BLaER1 treated with 17β-estradiol and CSF1 and Interleukin-3, amounts not matched to agents 10 nM and 100 nM (cell line): Measurements from ENCODE around the gene IQCF6.
"Not testable (repeated sequence)": the region's sequence is repeated elsewhere in the genome, so short reads cannot be mapped to it uniquely, and the experiment has no call there.

Experiments
- H3K27ac ChIP-seq, 11 experiments: shearing (Covaris generic); formaldehyde crosslinking; 2 replicates each; pipeline ENCODE4 v1.8.1; 2022
- H3K27me3 ChIP-seq, 11 experiments: shearing (Covaris generic); formaldehyde crosslinking; 2 replicates each; pipeline ENCODE4 v1.8.1; 2022
- H3K36me3 ChIP-seq, 11 experiments: shearing (Covaris generic); formaldehyde crosslinking; 2 replicates each; pipeline ENCODE4 v1.8.1; 2022
- H3K4me1 ChIP-seq, 10 experiments: shearing (Covaris generic); formaldehyde crosslinking; 2 replicates each; pipeline ENCODE4 v1.8.1; 2022
- H3K4me2 ChIP-seq, 11 experiments: shearing (Covaris generic); formaldehyde crosslinking; 2 replicates each; pipeline ENCODE4 v1.8.1; 2022
- H3K4me3 ChIP-seq, 10 experiments: shearing (Covaris generic); formaldehyde crosslinking; 2 replicates each; pipeline ENCODE4 v1.8.1; 2022
- H3K9ac ChIP-seq, 11 experiments: shearing (Covaris generic); formaldehyde crosslinking; 2 replicates each; pipeline ENCODE4 v1.8.1; 2022
- H3K9me3 ChIP-seq, 11 experiments: shearing (Covaris generic); formaldehyde crosslinking; replicated peaks in 1 of 11; 2 replicates each; pipeline ENCODE4 v1.8.1; 2022
- H4K20me1 ChIP-seq, 11 experiments: shearing (Covaris generic); formaldehyde crosslinking; 2 replicates each; pipeline ENCODE4 v1.8.1; 2022
- Cebpa-rat ChIP-seq, 11 experiments: shearing (Covaris generic); IDR thresholded peaks; 2 replicates each; pipeline ENCODE4 v1.8.1; 2022

The IQCF6 gene

GRCh38 chr3:51747840-51748239, 31.2 kb downstream of the IQCF6 start:
- no peak for TF ChIP-seq Cebpa-rat (IDR thresholded peaks at IDR 0.05)
- H3K27me3 ChIP-seq, result no peaks in the 10 kb centered on the region
- H4K20me1 ChIP-seq, result no peaks in the 10 kb centered on the region
- no peak overlapping the region for H3K4me2 ChIP-seq
- H3K9ac ChIP-seq, result no peak overlapping the region
- H3K27ac ChIP-seq, result no peak overlapping the region
- H3K36me3 ChIP-seq, result no peaks in the 10 kb centered on the region
- H3K9me3 ChIP-seq, result peaks cover 30 to 42% (median 38%) of the 10 kb centered on the region in 11 experiments
- no peak overlapping the region for H3K4me3 ChIP-seq
- H3K4me1 ChIP-seq, result peaks cover 0 to 10% (median under 1%) of the 10 kb centered on the region in 10 experiments; a peak in 10 of 20 replicates

GRCh38 chr3:51742978-51743377, 36.1 kb downstream of the IQCF6 start:
- H3K4me3 ChIP-seq, result not testable (repeated sequence)

GRCh38 chr3:51742320-51742719, 36.7 kb downstream of the IQCF6 start:
- H3K9ac ChIP-seq, H3K36me3 ChIP-seq, H4K20me1 ChIP-seq, H3K4me3 ChIP-seq, H3K27me3 ChIP-seq, H3K27ac ChIP-seq: not testable (repeated sequence)
- Histone ChIP-seq H3K9me3 (peaks cover 18 to 38% (median 30%) of the 10 kb centered on the region in 11 experiments), H3K4me2 (peak overlapping the region in 3 of 11 experiments; percentile 29 to 63 (median 61); a peak in 5 of 22 replicates), H3K4me1 (peaks cover 0 to 46% (median 16%) of the 10 kb centered on the region in 10 experiments; a peak in 15 of 20 replicates)

More at GRCh38 chr3:51742978-51743377, 36.1 kb downstream of the IQCF6 start:
- H3K36me3 ChIP-seq, H3K27ac ChIP-seq, H3K9ac ChIP-seq, H3K27me3 ChIP-seq, H4K20me1 ChIP-seq: not testable (repeated sequence)
- Histone ChIP-seq H3K4me1 (peaks cover 0 to 44% (median 16%) of the 10 kb centered on the region in 10 experiments; a peak in 15 of 20 replicates), H3K4me2 (peak overlapping the region in 5 of 11 experiments; percentile 10 to 63 (median 48); a peak in 7 of 22 replicates), H3K9me3 (peaks cover 25 to 44% (median 37%) of the 10 kb centered on the region in 11 experiments)

GRCh38 chr3:51739110-51739509, 39.9 kb downstream of the IQCF6 start:
- Histone ChIP-seq H3K4me3 (no peak overlapping the region), H3K36me3 (no peaks in the 10 kb centered on the region), H3K4me1 (peaks cover 24 to 49% (median 31%) of the 10 kb centered on the region in 10 experiments), H3K4me2 (peak overlapping the region in 10 of 11 experiments; percentile 19 to 78 (median 48); a peak in 18 of 22 replicates), H3K27ac (peak overlapping the region in 6 of 11 experiments; percentile 16 to 67 (median 58); a peak in 10 of 22 replicates), H4K20me1 (no peaks in the 10 kb centered on the region), H3K9me3 (peaks cover 9 to 23% (median 18%) of the 10 kb centered on the region in 11 experiments; a peak in 18 of 22 replicates), H3K9ac (peak overlapping the region in 5 of 11 experiments; percentile 13 to 56 (median 37); a peak in 3 of 22 replicates), H3K27me3 (no peaks in the 10 kb centered on the region)
- TF ChIP-seq Cebpa-rat (IDR thresholded peaks at IDR 0.05), result no peak

GRCh38 chr3:51735950-51736349, 43.1 kb downstream of the IQCF6 start:
- Histone ChIP-seq H3K4me1 (peaks cover 21 to 38% (median 28%) of the 10 kb centered on the region in 10 experiments), H3K4me3 (no peak overlapping the region), H3K9me3 (peaks cover 0 to 4% (median 0%) of the 10 kb centered on the region in 11 experiments; a peak in 3 of 22 replicates), H3K9ac (no peak overlapping the region), H4K20me1 (no peaks in the 10 kb centered on the region), H3K36me3 (no peaks in the 10 kb centered on the region), H3K4me2 (peak overlapping the region in 6 of 11 experiments; percentile 17 to 56 (median 42); a peak in 8 of 22 replicates), H3K27ac (no peak overlapping the region), H3K27me3 (no peaks in the 10 kb centered on the region)
- no peak for TF ChIP-seq Cebpa-rat (IDR thresholded peaks at IDR 0.05)

GRCh38 chr3:51735039-51735438, 44.0 kb downstream of the IQCF6 start:
- peak overlapping the region in 10 of 11 experiments; percentile 4 to 60 (median 35); a peak in 15 of 22 replicates for H3K4me2 ChIP-seq
- no peaks in the 10 kb centered on the region for H3K36me3 ChIP-seq
- H3K4me1 ChIP-seq, result peaks cover 17 to 38% (median 26%) of the 10 kb centered on the region in 10 experiments
- no peak overlapping the region for H3K27ac ChIP-seq
- TF ChIP-seq Cebpa-rat (IDR thresholded peaks at IDR 0.05), result no peak
- H4K20me1 ChIP-seq, result no peaks in the 10 kb centered on the region
- H3K4me3 ChIP-seq, result no peak overlapping the region
- no peaks in the 10 kb centered on the region for H3K9me3 ChIP-seq
- H3K9ac ChIP-seq, result no peak overlapping the region
- H3K27me3 ChIP-seq, result no peaks in the 10 kb centered on the region

- Histone ChIP-seq H3K27ac (no peak overlapping the region), H3K9me3 (no peaks in the 10 kb centered on the region), H3K4me1 (peaks cover 12 to 34% (median 23%) of the 10 kb centered on the region in 10 experiments), H3K4me3 (no peak overlapping the region), H3K4me2 (peak overlapping the region in 10 of 11 experiments; percentile 4 to 60 (median 35); a peak in 17 of 22 replicates), H3K27me3 (no peaks in the 10 kb centered on the region), H4K20me1 (no peaks in the 10 kb centered on the region), H3K9ac (peak overlapping the region in 1 of 11 experiments; percentile 20; a peak in 1 of 22 replicates), H3K36me3 (no peaks in the 10 kb centered on the region)
- TF ChIP-seq Cebpa-rat (IDR thresholded peaks at IDR 0.05), result no peak
These were observed 44.5 kb downstream of the IQCF6 start for GRCh38 chr3:51734572-51734907.

GRCh38 chr3:51733859-51734571, 45.0 kb downstream of the IQCF6 start:
- TF ChIP-seq Cebpa-rat (IDR thresholded peaks at IDR 0.05), result no peak
- Histone ChIP-seq H3K4me2 (peak overlapping the region in 10 of 11 experiments; percentile 4 to 60 (median 35); a peak in 15 of 22 replicates), H3K4me1 (peaks cover 7 to 29% (median 20%) of the 10 kb centered on the region in 10 experiments), H3K9me3 (no peaks in the 10 kb centered on the region), H3K27ac (no peak overlapping the region), H3K27me3 (no peaks in the 10 kb centered on the region), H3K36me3 (no peaks in the 10 kb centered on the region), H3K9ac (peak overlapping the region in 1 of 11 experiments; percentile 20; a peak in 1 of 22 replicates), H4K20me1 (no peaks in the 10 kb centered on the region), H3K4me3 (no peak overlapping the region)

- no peaks in the 10 kb centered on the region for H4K20me1 ChIP-seq
These were observed 49.9 kb downstream of the IQCF6 start for GRCh38 chr3:51729042-51729633.

More at GRCh38 chr3:51729042-51729633, 49.9 kb downstream of the IQCF6 start:
- no peak for TF ChIP-seq Cebpa-rat (IDR thresholded peaks at IDR 0.05)
- H3K36me3 ChIP-seq, result no peaks in the 10 kb centered on the region
- no peak overlapping the region for H3K4me2 ChIP-seq
- no peak overlapping the region for H3K27ac ChIP-seq
- no peaks in the 10 kb centered on the region for H3K9me3 ChIP-seq
- no peak overlapping the region for H3K9ac ChIP-seq
- H3K27me3 ChIP-seq, result no peaks in the 10 kb centered on the region
- no peak overlapping the region for H3K4me3 ChIP-seq
- peaks cover 0 to 23% (median 5%) of the 10 kb centered on the region in 10 experiments; a peak in 13 of 20 replicates for H3K4me1 ChIP-seq
